Measurements from ENCODE around the gene THRB.

The THRB gene

GRCh38 chr3:24454856-24455255 lies 39.8 kb downstream of the THRB start:
- TF ChIP-seq CTCF (IDR thresholded peaks at IDR 0.05; ENCODE audit: insufficient read depth, low read length, poor library complexity, severe bottlenecking) (no peak), EZH2phosphoT487 (conservative IDR thresholded peaks at IDR 0.05; ENCODE audit: low read length) (no peak)
- Histone ChIP-seq H3K27ac (ENCODE audit: low read depth, low read length) (no peak overlapping the region), H3K36me3 (ENCODE audit: low read length) (no peaks in the 10 kb centered on the region)

GRCh38 chr3:24454393-24454792 lies 40.3 kb downstream of the THRB start:
- Histone ChIP-seq H3F3A (ENCODE audit: insufficient read depth) (no peaks in the 10 kb centered on the region), H3K9me2 (replicated peaks; ENCODE audit: insufficient read depth, low read length) (no peaks in the 10 kb centered on the region), H2AFZ (ENCODE audit: low read depth, low read length, severe bottlenecking) (no peak overlapping the region), H3K9ac (ENCODE audit: low read length) (no peak overlapping the region), H4K20me1 (ENCODE audit: low read depth, low read length) (no peaks in the 10 kb centered on the region), H3K27ac (ENCODE audit: low read depth, low read length) (no peak overlapping the region), H3K4me2 (ENCODE audit: low read depth, low read length, poor library complexity, severe bottlenecking) (no peak overlapping the region), H3K27me3 (ENCODE audit: low read length) (no peaks in the 10 kb centered on the region), H3K79me2 (ENCODE audit: insufficient read depth, low read length) (no peaks in the 10 kb centered on the region), H3K36me3 (ENCODE audit: low read length) (no peaks in the 10 kb centered on the region), H3K9me3 (ENCODE audit: insufficient read depth, low read length) (no peaks in the 10 kb centered on the region), H3K4me3 (ENCODE audit: insufficient read depth, low read length, poor library complexity, severe bottlenecking) (no peak overlapping the region)
- TF ChIP-seq CTCF (IDR thresholded peaks at IDR 0.05; ENCODE audit: insufficient read depth, low read length, poor library complexity, severe bottlenecking) (no peak), EZH2phosphoT487 (conservative IDR thresholded peaks at IDR 0.05; ENCODE audit: low read length) (no peak)

More at GRCh38 chr3:24454856-24455255, 39.8 kb downstream of the THRB start:
- Histone ChIP-seq H3K27me3 (ENCODE audit: low read length) (no peaks in the 10 kb centered on the region), H2AFZ (ENCODE audit: low read depth, low read length, severe bottlenecking) (no peak overlapping the region), H3K4me3 (ENCODE audit: insufficient read depth, low read length, poor library complexity, severe bottlenecking) (no peak overlapping the region), H3K79me2 (ENCODE audit: insufficient read depth, low read length) (no peaks in the 10 kb centered on the region), H3F3A (ENCODE audit: insufficient read depth) (no peaks in the 10 kb centered on the region), H3K9me3 (ENCODE audit: insufficient read depth, low read length) (no peaks in the 10 kb centered on the region), H3K4me2 (ENCODE audit: low read depth, low read length, poor library complexity, severe bottlenecking) (no peak overlapping the region), H3K9ac (ENCODE audit: low read length) (no peak overlapping the region), H3K9me2 (replicated peaks; ENCODE audit: insufficient read depth, low read length) (no peaks in the 10 kb centered on the region), H4K20me1 (ENCODE audit: low read depth, low read length) (no peaks in the 10 kb centered on the region)

- Histone ChIP-seq H4K20me1 (ENCODE audit: low read depth, low read length) (no peaks in the 10 kb centered on the region), H3K9me2 (replicated peaks; ENCODE audit: insufficient read depth, low read length) (no peaks in the 10 kb centered on the region), H3K9ac (ENCODE audit: low read length) (no peak overlapping the region), H3K9me3 (ENCODE audit: insufficient read depth, low read length) (no peaks in the 10 kb centered on the region), H3K4me3 (ENCODE audit: insufficient read depth, low read length, poor library complexity, severe bottlenecking) (no peak overlapping the region), H2AFZ (ENCODE audit: low read depth, low read length, severe bottlenecking) (no peak overlapping the region), H3K27ac (ENCODE audit: low read depth, low read length) (no peak overlapping the region), H3F3A (ENCODE audit: insufficient read depth) (no peaks in the 10 kb centered on the region), H3K36me3 (ENCODE audit: low read length) (no peaks in the 10 kb centered on the region), H3K27me3 (ENCODE audit: low read length) (0 out of 2 replicates have a peak, but pooled peaks cover 4% of the 10 kb centered on the region), H3K4me2 (ENCODE audit: low read depth, low read length, poor library complexity, severe bottlenecking) (no peak overlapping the region), H3K79me2 (ENCODE audit: insufficient read depth, low read length) (no peaks in the 10 kb centered on the region)
- no peak for TF ChIP-seq CTCF (IDR thresholded peaks at IDR 0.05; ENCODE audit: insufficient read depth, low read length, poor library complexity, severe bottlenecking)
- TF ChIP-seq EZH2phosphoT487 (conservative IDR thresholded peaks at IDR 0.05; ENCODE audit: low read length) = no peak
Observed at GRCh38 chr3:24451461-24452099, 43.1 kb downstream of the THRB start.

Data from SU-DHL-6 (cell line).